A673 (cell line): ENCODE data around the gene GOSR1.

Experiments used
- CTCF ChIP-seq: fragments of 300-800, 200-600 bp; sonication (generic); conservative IDR thresholded peaks from 2 replicates; pipeline ENCODE4 v1.5.1; 2017; ENCODE audit warnings: low read depth, mild to moderate bottlenecking, antibody characterized with exemption, low read length, moderate library complexity, mixed read lengths
- EZH2 ChIP-seq: fragments of 200-600 bp; sonication (generic); IDR thresholded peaks from 2 replicates; pipeline ENCODE4 v1.6.1; 2017; ENCODE audit warnings: borderline replicate concordance, low read depth, mild to moderate bottlenecking, mixed read lengths, antibody characterized with exemption, low read length; ENCODE audit not compliant: poor library complexity, severe bottlenecking

- TF ChIP-seq CTCF (no peak), EZH2 (no peak)
Measured at GRCh38 chr17:30514895-30515596, 37.8 kb downstream of the GOSR1 start.
